GM23338 (cell line): ENCODE measurements around the gene C10orf71. TPM values are rescaled to one million over a fixed set of nuclear protein-coding genes. Genes with fewer than 3 reads are reported as not detected.

Source experiments
- ATAC-seq: fragments of 200-7000 bp; cut with Tn5 transposase; 3 replicates; pipeline ENCODE4 v1.9.1; 2020
- DNase-seq: peaks from one replicate; pipeline ENCODE4 v3.0.0-alpha.2; 2015; ENCODE audit warnings: low spot score
- H2AFZ ChIP-seq: fragments of 200-600 bp; sonication (generic); 2 replicates; pipeline ENCODE4 v1.8.0; 2016; ENCODE audit warnings: antibody characterized with exemption, mild to moderate bottlenecking, moderate library complexity
- H3F3A ChIP-seq: fragments of 200-600 bp; sonication (generic); replicated peaks from 2 replicates; pipeline ENCODE4 v1.8.0; 2017; ENCODE audit warnings: antibody characterized with exemption, mixed run types, low read depth
- H3K27ac ChIP-seq: fragments of 200-600 bp; sonication (generic); 2 replicates; pipeline ENCODE4 v1.6.1; 2016; ENCODE audit warnings: low read depth
- H3K27me3 ChIP-seq: fragments of 200-600 bp; sonication (generic); 2 replicates; pipeline ENCODE4 v1.8.0; 2016; ENCODE audit warnings: mild to moderate bottlenecking, mixed run types, moderate library complexity; ENCODE audit not compliant: insufficient read depth
- H3K36me3 ChIP-seq: fragments of 200-600 bp; sonication (generic); 2 replicates; pipeline ENCODE4 v1.8.0; 2016; ENCODE audit warnings: mild to moderate bottlenecking; ENCODE audit not compliant: insufficient read depth
- H3K4me1 ChIP-seq: fragments of 200-600 bp; sonication (generic); 2 replicates; pipeline ENCODE4 v1.8.0; 2016; ENCODE audit warnings: mild to moderate bottlenecking, moderate library complexity; ENCODE audit not compliant: insufficient read depth
- H3K4me2 ChIP-seq: fragments of 200-600 bp; sonication (generic); 2 replicates; pipeline ENCODE4 v1.7.1; 2017; ENCODE audit warnings: mixed run types
- H3K4me3 ChIP-seq: fragments of 200-600 bp; sonication (generic); 2 replicates; pipeline ENCODE4 v1.6.1; 2016; ENCODE audit warnings: mixed run types
- H3K79me2 ChIP-seq: fragments of 200-600 bp; sonication (generic); replicated peaks from 2 replicates; pipeline ENCODE4 v1.8.0; 2017; ENCODE audit warnings: mild to moderate bottlenecking; ENCODE audit not compliant: insufficient read depth
- H3K9me2 ChIP-seq: fragments of 200-600 bp; sonication (generic); 2 replicates; pipeline ENCODE4 v1.8.0; 2017; ENCODE audit not compliant: insufficient read depth
- H4K20me1 ChIP-seq: fragments of 200-600 bp; sonication (generic); replicated peaks from 2 replicates; pipeline ENCODE4 v1.8.0; 2017; ENCODE audit warnings: mild to moderate bottlenecking; ENCODE audit not compliant: insufficient read depth
- H3K27ac Mint-ChIP-seq: 2 replicates; pipeline ENCODE4 v1.8.0; 2020; ENCODE audit warnings: inconsistent platforms, mild to moderate bottlenecking, moderate library complexity, mixed read lengths
- H3K27me3 Mint-ChIP-seq: 3 replicates; pipeline ENCODE4 v1.8.0; 2022; ENCODE audit warnings: low read depth, mild to moderate bottlenecking, moderate library complexity, mixed read lengths, inconsistent platforms; ENCODE audit not compliant: insufficient read depth, poor library complexity
- H3K36me3 Mint-ChIP-seq: 3 replicates; pipeline ENCODE4 v1.8.0; 2021; ENCODE audit warnings: low read depth, mild to moderate bottlenecking, inconsistent platforms, moderate library complexity, mixed read lengths
- H3K4me1 Mint-ChIP-seq: 3 replicates; pipeline ENCODE4 v1.8.0; 2020; ENCODE audit warnings: mild to moderate bottlenecking, inconsistent platforms, mixed read lengths
- H3K4me3 Mint-ChIP-seq: 3 replicates; pipeline ENCODE4 v1.8.0; 2021; ENCODE audit warnings: moderate library complexity, mild to moderate bottlenecking, inconsistent platforms, mixed read lengths
- H3K9me3 Mint-ChIP-seq: 3 replicates; pipeline ENCODE4 v1.8.0; 2020; ENCODE audit warnings: moderate library complexity, mild to moderate bottlenecking, inconsistent platforms, mixed read lengths
- CREB1 ChIP-seq: fragments of 250-450 bp; sonication (Bioruptor Pico); IDR thresholded peaks from 2 replicates; pipeline ENCODE4 v1.5.0; 2020; ENCODE audit warnings: low read depth, mild to moderate bottlenecking, moderate library complexity
- CTCF ChIP-seq, 2 experiments: fragments of 200-600 bp in 1 of 2; sonication (generic) in 1 of 2; conservative IDR thresholded peaks; 2 replicates each; pipeline versions ENCODE4 v1.5.1 to v1.6.1; 2016 to 2017; ENCODE audit warnings: antibody characterized with exemption in 2 of 2, low read depth in 2 of 2, mild to moderate bottlenecking in 2 of 2, moderate library complexity in 1 of 2
- EZH2 ChIP-seq: fragments of 200-600 bp; sonication (generic); IDR thresholded peaks from one replicate; pipeline ENCODE4 v1.8.0; 2017; ENCODE audit warnings: antibody characterized with exemption, mild to moderate bottlenecking, low read depth; ENCODE audit not compliant: unreplicated experiment
- EZH2phosphoT487 ChIP-seq: fragments of 200-600 bp; sonication (generic); IDR thresholded peaks from one replicate; pipeline ENCODE4 v1.8.1; 2018; ENCODE audit warnings: antibody characterized with exemption; ENCODE audit not compliant: unreplicated experiment
- JUNB ChIP-seq: IDR thresholded peaks from one replicate; pipeline ENCODE4 v1.6.1; 2016; ENCODE audit warnings: antibody characterized with exemption; ENCODE audit not compliant: unreplicated experiment
- NANOG ChIP-seq: IDR thresholded peaks from 2 replicates; pipeline ENCODE4 v1.6.1; 2016; ENCODE audit warnings: antibody characterized with exemption, borderline replicate concordance
- POLR2AphosphoS5 ChIP-seq: IDR thresholded peaks from 2 replicates; pipeline ENCODE4 v1.6.1; 2016; ENCODE audit warnings: antibody characterized with exemption, low read depth
- STAT1 ChIP-seq: IDR thresholded peaks from one replicate; pipeline ENCODE4 v1.6.1; 2016; ENCODE audit warnings: antibody characterized with exemption; ENCODE audit not compliant: unreplicated experiment
- ZNF114 ChIP-seq: fragments of 250-450 bp; sonication (Bioruptor Pico); IDR thresholded peaks from 2 replicates; pipeline ENCODE4 v1.5.0; 2020; ENCODE audit warnings: mild to moderate bottlenecking, moderate library complexity
- ZNF331 ChIP-seq: fragments of 250-450 bp; sonication (Bioruptor Pico); IDR thresholded peaks from 2 replicates; pipeline ENCODE4 v1.5.0; 2020; ENCODE audit warnings: low read depth, mild to moderate bottlenecking, moderate library complexity
- ZNF462 ChIP-seq: fragments of 250-450 bp; sonication (Bioruptor Pico); IDR thresholded peaks from 2 replicates; pipeline ENCODE4 v1.5.0; 2020; ENCODE audit warnings: mild to moderate bottlenecking, moderate library complexity
- polyA plus RNA-seq: library from polyadenylated mRNA; unstranded; fragments of >200 nt; fragmentation: Nextera tagmentation; extraction: Ambion mirVana; gene quantifications from 2 replicates; pipeline ENCODE4 v1.2.1, GENCODE V29; 2016
- total RNA-seq: library from RNA; depleted of rRNA; stranded (reverse); fragments of >200 nt; shearing (Covaris generic); gene quantifications from 2 replicates; pipeline ENCODE4 v1.2.3, GENCODE V29; 2014
- TF ChIP-seq, protein P1 (sequence below): IDR thresholded peaks from 2 replicates; pipeline ENCODE4 v1.6.1; 2016; ENCODE audit warnings: antibody characterized with exemption
- TF ChIP-seq, protein P2 (sequence below): IDR thresholded peaks from one replicate; pipeline ENCODE4 v1.6.1; 2018; ENCODE audit warnings: antibody characterized with exemption; ENCODE audit not compliant: unreplicated experiment

The C10orf71 gene
- total and polyA plus RNA-seq, 2 experiments from 2014 or later = not detected

- Histone ChIP-seq H3K27ac (no peak overlapping the region), H3K4me2 (no peak overlapping the region), H3F3A (no peaks in the 10 kb centered on the region), H3K4me1 (no peaks in the 10 kb centered on the region; the same call in 1 of the 2 replicates), H3K4me3 (no peak overlapping the region), H2AFZ (no peak overlapping the region), H3K79me2 (no peaks in the 10 kb centered on the region), H3K36me3 (no peaks in the 10 kb centered on the region), H4K20me1 (no peaks in the 10 kb centered on the region), H3K27me3 (no peaks in the 10 kb centered on the region), H3K9me2 (no peaks in the 10 kb centered on the region)
- no peaks in the 10 kb centered on the region; the same call in 2 of the 3 replicates for H3K4me1 Mint-ChIP-seq
- no peak overlapping the region for H3K4me3 Mint-ChIP-seq
- no peak overlapping the region for H3K27ac Mint-ChIP-seq
- ATAC-seq (no peak), DNase-seq (no peak)
- H3K27me3 Mint-ChIP-seq = no peaks in the 10 kb centered on the region
- no peaks in the 10 kb centered on the region for H3K9me3 Mint-ChIP-seq
- H3K36me3 Mint-ChIP-seq = no peaks in the 10 kb centered on the region
- no peak for TF ChIP-seq JUNB
- no peak for TF ChIP-seq ZNF331
- no peak for TF ChIP-seq POLR2AphosphoS5
- TF ChIP-seq CREB1 (CRISPR knock-in tag) = no peak
- no peak for TF ChIP-seq NANOG
- no peak for TF ChIP-seq STAT1
- TF ChIP-seq, protein P1, sequence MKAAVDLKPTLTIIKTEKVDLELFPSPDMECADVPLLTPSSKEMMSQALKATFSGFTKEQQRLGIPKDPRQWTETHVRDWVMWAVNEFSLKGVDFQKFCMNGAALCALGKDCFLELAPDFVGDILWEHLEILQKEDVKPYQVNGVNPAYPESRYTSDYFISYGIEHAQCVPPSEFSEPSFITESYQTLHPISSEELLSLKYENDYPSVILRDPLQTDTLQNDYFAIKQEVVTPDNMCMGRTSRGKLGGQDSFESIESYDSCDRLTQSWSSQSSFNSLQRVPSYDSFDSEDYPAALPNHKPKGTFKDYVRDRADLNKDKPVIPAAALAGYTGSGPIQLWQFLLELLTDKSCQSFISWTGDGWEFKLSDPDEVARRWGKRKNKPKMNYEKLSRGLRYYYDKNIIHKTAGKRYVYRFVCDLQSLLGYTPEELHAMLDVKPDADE = no peak
- no peak for TF ChIP-seq ZNF114
- TF ChIP-seq EZH2phosphoT487 = no peak
- TF ChIP-seq EZH2 = no peak
- TF ChIP-seq, protein P2, sequence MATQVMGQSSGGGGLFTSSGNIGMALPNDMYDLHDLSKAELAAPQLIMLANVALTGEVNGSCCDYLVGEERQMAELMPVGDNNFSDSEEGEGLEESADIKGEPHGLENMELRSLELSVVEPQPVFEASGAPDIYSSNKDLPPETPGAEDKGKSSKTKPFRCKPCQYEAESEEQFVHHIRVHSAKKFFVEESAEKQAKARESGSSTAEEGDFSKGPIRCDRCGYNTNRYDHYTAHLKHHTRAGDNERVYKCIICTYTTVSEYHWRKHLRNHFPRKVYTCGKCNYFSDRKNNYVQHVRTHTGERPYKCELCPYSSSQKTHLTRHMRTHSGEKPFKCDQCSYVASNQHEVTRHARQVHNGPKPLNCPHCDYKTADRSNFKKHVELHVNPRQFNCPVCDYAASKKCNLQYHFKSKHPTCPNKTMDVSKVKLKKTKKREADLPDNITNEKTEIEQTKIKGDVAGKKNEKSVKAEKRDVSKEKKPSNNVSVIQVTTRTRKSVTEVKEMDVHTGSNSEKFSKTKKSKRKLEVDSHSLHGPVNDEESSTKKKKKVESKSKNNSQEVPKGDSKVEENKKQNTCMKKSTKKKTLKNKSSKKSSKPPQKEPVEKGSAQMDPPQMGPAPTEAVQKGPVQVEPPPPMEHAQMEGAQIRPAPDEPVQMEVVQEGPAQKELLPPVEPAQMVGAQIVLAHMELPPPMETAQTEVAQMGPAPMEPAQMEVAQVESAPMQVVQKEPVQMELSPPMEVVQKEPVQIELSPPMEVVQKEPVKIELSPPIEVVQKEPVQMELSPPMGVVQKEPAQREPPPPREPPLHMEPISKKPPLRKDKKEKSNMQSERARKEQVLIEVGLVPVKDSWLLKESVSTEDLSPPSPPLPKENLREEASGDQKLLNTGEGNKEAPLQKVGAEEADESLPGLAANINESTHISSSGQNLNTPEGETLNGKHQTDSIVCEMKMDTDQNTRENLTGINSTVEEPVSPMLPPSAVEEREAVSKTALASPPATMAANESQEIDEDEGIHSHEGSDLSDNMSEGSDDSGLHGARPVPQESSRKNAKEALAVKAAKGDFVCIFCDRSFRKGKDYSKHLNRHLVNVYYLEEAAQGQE = no peak
- TF ChIP-seq CTCF (conservative IDR thresholded peaks at IDR 0.05; ENCODE audit: low read depth in 2 of 2) = no peak
- no peak for TF ChIP-seq ZNF462 (CRISPR knock-in tag)
Observed at GRCh38 chr10:49257626-49258349, 41.2 kb upstream of the C10orf71 start.
